Stimulated activated CD4-positive, alpha-beta T cell treated with anti-CD3 and anti-CD28 coated beads, Interleukin-4, amount 100 ng/mL, for 1 hour (primary cell): ENCODE measurements around the gene BOK.
"Not testable (repeated sequence)": the region's sequence is repeated elsewhere in the genome, so short reads cannot be mapped to it uniquely, and the experiment has no call there.

Experiments used
- DNase-seq: peaks from one replicate; pipeline ENCODE4 v3.0.0-alpha.2; 2020

BOK gene

DNA sequence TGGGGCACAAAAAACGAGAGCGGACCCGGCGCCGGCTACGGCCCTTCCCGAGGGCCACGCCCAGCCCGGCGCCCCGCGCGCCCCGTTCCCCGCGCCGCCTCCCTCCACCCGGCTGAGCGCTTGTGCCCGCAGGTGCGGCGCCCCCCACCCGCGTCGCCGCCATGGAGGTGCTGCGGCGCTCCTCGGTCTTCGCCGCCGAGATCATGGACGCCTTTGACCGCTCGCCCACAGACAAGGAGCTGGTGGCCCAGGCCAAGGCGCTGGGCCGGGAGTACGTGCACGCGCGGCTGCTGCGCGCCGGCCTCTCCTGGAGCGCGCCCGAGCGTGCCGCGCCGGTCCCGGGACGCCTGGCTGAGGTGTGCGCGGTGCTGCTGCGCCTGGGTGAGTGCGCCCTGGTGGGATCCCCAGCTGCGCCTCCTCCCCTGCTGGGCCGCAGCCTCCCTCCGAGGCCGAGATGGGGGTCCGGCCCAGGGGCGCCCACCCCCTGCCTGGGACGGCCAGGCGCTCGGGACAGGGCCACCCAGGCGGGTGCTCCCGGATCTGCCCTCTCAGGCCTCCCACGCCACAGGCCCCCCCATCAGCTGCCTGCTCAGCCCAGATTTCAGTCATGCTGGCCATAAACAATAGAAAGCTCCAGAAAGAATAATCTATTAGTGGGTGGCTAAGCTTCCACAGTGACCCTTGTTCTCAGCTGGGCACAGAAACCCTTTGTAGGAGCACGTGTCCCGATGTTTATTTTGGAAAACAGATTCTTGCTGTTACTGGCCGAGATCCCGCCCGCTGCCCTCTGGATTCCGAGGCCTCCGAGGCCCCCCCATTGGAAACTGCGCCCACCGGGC, 997 bp downstream of the BOK start:
- no peak for DNase-seq

DNA sequence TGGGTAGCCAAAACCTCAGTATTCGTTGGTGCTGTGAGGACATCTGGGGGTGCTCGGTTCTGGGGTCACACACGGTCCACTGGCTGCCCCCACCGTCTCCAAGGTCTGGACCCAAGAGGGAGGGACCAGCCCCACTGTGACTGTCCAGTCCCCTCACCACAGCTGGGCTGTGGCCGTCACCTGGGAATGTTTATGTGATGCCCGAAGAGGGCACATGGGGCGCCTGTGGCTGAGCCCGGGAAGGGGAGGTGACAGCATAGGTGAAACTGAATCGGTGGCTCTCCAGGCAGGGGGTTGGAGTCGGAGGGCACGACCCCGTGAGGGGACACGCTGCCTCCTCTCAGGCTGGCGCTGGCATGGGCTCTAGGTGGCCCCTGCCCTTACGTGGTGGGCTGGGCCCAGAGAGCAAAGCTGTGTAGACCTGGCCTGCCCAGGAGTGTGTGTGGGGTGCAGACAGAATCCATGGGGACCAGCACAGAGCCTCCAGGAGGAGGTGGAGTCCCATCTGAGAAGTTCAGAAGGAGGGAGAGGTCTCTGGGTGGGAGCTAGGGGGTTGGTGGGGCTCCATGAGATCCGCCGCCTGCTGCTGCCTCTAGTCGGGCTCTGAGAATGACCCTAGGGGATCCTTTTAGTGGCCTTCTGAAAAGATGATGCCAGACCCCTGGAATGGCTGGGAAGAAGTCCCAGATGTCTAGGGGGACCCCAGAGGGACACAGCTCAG, 1.8 kb downstream of the BOK start:
- DNase-seq, result no peak

DNA sequence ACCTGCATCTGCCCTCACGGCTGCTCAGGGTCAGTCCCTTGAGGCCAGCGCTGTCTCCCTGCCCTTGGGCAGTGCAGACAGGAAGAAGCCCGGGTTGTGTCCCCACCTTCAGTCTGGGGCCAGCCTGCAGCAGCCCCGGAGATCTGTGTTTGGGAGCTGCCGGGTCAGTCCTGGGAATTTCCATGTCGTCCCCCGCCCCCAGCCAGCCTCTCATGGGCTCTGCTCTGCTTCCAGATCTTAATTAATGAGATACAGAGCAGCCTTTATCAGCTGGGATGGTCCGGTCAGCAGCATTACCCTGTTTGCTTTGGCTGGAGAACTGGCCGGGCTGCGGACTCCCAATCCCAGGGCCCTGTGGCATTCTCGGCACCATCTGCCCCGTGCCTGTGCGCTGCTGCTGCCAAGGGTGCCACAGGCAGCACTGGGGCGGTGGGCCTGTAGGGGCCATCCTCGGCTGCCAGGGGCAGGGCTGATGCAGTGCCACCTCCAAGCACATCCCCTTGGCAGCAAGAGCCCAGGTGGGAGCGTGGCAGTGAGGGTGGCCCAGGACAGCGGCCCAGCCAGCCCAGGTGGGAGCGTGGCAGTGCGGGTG, 2.4 kb downstream of the BOK start:
- no peak for DNase-seq

DNA sequence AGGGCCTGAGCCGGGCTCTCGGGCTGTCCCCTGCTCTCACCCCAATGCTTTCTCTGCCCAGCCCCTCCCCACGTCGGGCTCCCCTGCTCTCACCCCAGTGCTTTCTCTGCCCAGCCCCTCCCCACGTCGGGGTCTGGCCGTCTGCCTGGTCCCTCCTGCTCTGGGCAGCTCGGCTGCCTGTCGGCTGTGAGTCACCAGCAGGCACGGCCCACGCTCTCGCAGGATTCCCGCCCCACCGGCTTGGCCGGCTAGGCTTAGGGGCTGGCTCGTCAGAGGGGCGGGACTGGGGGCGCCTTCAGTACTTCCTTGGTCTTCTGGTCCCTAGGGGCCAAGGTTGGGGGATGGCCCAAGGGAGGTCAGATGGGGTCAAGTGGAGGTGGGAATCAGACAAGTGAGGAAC, 3.3 kb downstream of the BOK start:
- DNase-seq, result no peak

DNA sequence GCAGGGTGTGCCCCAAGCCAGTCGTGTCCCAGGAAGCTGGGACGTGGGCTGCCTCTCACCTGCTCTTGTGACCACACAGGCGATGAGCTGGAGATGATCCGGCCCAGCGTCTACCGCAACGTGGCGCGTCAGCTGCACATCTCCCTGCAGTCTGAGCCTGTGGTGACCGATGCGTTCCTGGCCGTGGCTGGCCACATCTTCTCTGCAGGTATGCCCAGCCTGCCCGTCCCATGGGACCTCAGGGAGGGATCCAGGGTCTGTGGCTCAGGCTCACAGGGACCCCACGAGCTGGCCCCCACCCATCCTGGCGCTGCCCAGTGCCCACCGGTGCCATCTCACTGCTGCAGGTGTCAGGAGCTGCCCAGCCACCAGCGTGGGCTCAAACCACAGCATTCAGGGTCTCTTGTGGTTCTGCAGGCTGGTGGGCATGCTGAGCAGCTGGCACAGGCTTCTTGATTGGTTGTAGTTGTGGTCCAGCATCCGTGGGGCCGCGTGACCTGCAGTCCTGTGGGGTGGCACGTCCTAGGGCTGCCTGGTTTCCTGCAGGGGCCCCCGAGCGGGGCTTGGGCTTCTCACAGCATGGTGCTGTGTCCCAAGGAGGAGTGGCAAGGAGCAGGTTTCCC, 3.8 kb downstream of the BOK start:
- no peak for DNase-seq

DNA sequence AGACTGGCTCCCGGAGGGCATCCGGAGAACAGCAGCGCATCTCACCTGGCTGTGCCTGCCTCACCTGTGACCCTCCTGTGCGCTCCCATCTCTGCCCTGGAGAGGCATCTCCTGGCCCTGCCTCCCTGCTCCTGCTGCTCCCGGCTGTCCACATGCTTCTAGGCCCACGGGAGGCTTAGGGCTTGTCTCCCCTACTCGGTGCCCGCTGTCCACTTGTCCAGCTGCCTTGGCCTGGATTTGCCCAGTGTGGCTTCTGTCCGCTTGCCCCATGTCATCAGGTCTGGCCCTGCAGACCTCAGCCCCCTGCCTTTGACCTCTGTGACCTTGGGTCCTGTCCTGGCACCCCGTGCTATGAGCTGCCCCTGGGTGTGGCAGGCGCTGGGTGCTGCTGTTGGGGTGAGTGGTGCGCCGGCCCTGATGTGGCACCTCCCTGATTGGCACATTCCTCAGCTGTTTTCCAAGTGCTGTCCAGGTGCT, 4.5 kb downstream of the BOK start:
- DNase-seq, result no peak

DNA sequence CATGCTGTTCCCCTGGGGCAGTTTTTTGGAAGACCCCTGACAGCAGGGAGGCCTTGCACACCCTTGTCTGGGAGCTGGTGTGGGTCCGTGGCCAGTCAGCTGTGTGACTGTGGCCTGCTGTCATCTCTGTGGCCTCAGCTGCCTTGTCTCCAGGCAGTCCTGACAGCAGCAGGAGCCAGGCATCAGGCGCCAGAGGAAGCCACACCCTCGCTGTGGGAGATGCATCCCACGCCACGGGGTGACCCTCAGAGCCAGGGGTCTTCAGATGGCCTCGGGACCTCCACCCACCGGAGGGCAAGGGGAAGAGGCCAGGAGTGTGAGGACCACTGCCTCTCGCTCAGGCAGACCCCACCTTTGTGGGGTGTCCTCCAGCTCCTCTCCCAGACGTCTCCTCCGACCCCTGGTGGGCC, 5.0 kb downstream of the BOK start:
- DNase-seq, result no peak

DNA sequence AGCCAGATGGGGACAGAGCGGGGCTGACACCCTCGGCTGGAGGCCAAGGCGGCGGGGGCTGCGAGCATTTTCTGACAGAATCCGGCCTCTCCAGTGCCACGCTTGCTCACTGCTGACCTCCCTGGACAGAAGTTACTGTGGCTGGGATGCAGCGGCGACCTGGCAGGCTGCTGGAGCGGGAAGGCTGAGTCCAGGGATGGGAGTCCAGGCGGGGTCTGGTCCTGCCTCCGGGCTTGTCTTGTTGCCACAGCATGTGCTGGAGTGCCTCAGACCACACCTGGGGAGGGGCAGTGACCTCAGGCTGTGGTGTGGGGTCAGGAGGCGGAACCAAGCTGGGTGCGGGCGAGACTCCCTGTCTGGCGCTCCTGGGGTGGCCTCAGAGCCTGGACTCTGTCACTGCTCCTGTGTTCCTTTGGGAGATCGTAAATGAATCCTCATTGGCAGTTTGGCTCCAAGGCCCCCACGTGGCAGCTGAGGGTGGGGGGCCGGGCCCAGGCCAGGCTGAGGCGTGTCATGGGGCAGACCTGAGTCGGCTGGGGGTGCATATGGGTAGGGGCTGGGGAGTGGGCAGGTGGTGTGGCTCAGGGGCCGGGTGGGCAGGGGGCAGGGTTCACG, 5.5 kb downstream of the BOK start:
- no peak for DNase-seq

DNA sequence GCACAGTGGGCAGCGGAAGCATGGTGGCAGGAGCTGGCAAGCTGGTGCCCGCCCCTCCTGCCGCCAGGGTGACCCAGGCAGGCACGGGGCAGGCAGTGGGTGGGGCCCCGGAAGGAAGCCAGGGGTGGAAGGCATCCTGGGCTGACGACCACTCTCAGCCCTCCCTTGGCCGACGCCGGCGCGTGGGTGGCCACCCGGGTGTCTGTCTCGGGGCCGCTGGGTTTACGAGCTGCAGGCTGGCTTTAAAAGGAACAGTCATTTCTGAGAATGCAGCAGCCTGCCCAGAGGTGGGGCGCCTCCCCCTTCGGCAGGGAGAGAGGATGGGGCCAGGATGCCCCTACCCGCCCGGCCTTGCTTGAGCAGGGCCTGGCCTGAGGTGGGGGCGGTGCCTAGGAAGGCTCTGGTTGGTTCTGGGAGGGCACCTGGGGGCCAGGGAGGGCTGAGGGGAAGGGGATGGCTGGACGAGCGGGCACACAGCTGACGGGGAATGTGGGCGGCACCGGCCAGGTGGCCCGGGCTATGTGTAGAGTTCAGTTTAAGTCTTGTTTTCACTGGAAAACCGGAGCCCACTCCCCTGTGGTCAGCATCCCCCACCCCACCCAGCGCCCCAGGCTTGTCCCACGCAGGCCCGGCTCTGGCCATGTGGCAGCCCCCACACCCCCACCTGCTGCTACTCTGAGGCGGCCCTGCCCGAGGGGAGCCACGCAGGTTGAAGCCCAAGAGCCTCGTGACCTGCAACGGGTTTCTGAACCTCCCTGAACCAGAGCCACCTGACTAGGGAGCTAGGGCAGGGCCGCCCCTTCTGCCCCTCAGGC, 6.3 kb downstream of the BOK start:
- DNase-seq, result no peak

DNA sequence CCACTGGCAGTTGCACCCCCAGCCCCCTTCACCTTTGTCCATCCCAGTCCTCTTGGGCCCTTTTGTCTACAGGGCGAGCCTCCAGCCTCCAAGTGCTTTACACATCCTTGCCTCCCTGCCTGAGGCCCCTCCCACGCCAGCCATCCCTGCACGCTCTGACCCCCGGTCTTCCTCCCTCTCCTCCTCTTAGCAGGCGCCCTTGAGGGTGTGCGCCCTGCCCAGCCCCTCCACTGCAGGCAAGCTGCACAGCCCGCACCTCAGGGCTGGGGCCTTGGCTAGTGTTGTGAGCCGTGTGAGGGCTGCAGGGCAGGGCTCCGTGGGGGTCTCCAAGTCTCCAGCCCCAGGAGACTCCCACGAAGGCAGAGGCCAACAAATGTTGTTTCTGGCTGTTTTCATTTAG, 6.9 kb downstream of the BOK start:
- DNase-seq, result no peak

DNA sequence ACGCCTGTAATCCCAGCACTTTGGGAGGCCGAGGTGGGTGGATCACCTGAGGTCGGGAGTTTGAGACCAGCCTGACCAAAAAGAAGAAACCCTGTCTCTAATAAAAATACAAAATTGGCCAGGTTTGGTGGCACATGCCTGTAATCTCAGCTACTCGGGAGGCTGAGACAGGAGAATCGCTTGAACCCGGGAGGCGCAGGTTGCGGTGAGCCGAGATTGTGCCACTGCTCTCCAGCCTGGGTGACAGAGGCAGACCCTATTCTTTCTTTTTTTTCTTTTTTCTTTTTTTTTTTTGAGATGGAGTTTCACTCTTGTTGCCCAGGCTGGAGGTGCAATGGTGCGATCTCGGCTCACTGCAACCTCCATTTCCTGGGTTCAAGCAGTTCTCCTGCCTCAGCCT, 7.5 kb downstream of the BOK start:
- DNase-seq, result not testable (repeated sequence)

DNA sequence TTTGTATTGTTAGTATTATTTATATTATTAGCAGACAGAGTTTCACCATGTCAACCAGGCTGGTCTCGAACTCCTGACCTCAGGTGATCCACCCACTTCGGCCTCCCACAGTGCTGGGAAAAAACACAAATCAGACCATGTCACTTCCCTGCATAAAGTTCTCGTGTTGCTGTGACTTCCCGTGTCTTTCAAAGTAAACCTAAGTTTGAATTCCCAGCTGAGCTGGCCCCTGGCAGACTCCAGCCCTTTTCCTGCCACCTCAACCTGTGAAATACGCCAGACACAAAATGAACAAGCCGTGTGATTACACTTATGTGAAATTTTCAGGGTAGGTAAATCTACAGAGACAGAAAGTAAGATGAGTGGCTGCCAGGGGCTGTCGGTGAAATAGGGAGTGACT, 7.9 kb downstream of the BOK start:
- no peak for DNase-seq

DNA sequence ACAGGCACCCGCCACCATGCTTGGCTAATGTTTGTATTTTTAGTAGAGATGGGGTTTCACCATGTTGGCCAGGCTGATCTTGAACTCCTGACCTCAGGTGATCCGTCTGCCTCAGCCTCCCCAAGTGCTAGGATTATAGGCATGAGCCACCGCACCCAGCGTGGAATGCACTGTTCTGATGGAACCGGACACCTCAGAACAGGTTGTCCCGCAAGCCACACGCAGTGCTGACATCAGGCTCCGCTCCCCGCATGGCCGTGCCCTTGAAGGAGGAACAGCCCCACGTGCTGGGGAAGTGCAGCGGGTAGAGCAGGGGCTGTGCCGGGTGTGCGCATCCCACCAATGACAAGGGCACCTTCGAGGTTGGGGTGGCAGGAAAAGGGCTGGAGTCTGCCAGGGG, 8.7 kb downstream of the BOK start:
- not testable (repeated sequence) for DNase-seq

DNA sequence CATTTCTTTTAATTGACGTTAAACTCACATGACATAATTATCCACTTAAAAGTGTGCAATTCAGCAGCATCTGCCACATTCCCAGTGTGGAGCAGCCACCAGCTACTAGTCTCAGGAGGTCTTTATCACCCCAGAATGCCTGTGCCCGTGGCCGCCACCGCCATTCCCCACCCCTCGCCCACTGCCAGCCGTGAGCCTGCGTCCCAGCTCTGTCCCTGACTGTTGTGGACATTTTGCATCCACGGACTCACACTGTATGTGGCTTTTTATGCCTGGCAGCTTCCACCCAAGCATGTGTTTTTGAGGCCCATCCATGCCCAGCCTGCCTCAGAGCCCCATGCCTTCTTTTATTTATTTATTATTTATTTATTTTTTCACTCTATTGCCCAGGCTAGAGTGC, 9.2 kb downstream of the BOK start:
- no peak for DNase-seq

DNA sequence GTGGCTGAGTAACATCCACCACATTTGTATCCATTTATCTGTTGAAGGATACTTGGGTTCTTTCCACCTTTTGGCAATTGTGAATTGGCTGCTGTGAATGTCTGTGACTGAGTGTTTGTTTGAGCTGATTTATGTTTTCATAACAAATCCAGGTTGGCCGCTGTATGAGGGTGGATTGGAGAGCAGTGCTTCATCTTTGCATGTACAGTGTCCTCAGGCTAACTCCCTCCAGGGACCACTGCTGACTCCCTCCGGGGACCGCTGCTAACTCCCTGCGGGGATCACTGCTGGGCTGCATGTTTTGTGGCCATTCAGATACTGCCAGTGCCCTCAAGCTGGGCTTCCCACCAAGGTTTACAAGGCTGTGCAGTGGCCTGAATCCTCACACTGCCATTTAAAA, 10.2 kb downstream of the BOK start:
- no peak for DNase-seq

DNA sequence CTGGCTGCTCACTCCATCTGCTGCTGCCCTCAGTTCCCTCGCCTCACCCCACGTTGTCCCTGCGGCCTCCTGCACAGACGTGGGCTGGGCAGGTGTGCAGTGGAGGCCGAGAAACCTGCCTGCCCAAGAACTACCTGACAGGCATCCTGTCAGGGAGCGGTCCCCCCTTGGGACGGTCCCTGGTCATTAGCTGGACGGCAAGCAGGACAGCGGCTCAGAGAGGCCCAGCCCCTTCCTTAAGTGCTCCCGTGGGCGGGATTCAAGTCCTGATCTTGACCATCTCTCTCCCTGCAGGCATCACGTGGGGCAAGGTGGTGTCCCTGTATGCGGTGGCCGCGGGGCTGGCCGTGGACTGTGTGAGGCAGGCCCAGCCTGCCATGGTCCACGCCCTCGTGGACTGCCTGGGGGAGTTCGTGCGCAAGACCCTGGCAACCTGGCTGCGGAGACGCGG, 11.3 kb downstream of the BOK start:
- no peak for DNase-seq

DNA sequence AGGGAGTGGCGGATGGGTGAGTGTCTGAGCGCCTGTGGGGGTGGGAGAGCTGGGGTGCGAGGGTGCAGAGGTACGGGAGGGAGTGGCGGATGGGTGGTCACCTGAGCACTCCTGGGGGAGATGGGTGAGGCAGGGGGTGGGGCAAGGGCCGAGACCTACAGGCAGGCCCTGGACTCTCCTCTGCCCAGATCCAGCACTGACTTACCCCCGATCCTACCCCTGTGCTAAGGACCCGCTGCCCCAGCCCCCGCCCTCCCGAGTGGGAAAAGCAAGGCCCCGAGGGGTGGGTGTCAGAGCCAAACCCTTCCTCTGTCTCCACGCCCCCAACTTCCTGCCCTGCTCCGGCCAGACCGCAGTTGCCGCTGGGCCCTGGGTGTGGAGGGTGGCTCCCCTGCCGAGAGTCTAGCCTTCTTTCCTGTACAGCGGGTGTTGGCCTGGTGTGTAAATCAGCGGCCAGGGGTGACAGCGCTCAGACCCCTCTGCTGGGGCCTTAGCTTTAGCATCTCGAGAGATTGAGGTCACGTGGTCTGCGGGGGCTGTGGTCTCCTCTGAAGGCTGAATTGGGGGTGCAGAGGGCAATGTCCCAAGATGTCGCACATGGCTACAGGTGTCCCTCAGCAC, 12.5 kb downstream of the BOK start:
- DNase-seq, result no peak

DNA sequence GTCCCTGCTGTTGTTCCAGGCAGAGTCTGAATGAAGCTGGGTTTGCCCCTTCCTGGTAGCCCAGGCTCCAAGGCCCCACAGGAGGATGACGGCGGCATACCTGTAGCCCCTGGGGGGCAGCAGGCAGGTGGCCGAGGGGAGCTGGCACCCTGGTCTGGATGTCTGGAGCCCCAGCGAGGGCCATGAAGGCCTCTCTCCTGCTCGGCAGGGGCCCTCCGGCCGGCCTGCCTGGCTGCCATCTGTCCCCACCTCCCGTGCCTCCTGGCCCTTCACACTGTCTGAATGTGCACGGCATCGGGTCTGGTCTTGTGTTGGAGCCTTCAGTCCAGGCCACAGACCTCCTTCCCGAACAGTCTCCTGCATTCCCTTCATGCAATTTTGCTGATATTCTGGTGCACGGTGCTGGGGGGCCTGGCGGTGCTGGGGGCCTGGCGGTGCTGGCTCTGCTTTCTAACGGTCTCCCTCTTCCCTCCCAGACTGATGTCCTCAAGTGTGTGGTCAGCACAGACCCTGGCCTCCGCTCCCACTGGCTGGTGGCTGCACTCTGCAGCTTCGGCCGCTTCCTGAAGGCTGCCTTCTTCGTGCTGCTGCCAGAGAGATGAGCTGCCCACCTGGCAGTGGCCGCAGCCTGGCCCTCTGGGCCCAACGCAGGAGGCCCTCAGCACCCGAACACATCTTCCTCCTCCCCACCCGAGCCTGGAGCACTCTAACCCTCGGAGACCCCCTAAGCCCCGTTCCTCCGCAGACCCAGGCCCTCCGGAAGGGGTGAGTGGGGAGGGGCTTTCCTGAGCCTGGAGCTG, 13.5 kb downstream of the BOK start:
- DNase-seq, result no peak

DNA sequence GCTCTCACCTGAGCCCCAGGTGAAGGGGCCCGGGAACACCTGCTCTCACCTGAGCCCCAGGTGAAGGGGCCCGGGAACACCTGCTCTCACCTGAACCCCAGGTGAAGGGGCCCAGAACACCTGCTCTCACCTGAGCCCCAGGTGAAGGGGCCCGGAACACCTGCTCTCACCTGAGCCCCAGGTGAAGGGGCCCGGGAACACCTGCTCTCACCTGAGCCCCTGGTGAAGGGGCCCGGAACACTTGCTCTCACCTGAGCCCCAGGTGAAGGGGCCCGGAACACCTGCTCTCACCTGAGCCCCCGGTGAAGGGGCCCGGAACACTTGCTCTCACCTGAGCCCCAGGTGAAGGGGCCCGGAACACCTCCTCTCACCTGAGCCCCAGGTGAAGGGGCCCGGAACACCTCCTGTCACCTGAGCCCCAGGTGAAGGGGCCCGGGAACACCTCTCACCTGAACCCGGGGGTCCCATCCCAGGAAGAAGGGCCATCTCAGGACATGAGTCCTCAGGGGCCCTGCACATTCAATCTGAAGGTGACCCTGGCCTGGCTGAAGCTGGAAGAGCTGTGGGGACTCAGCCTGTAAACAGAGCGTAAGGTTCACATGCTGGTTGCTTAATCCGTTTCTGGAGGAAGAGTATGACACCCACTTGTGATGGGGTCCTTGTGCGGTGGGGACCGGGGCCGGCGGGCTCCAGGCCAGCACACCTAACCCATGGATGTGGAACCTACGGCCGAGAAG, 14.5 kb downstream of the BOK start:
- not testable (repeated sequence) for DNase-seq

DNA sequence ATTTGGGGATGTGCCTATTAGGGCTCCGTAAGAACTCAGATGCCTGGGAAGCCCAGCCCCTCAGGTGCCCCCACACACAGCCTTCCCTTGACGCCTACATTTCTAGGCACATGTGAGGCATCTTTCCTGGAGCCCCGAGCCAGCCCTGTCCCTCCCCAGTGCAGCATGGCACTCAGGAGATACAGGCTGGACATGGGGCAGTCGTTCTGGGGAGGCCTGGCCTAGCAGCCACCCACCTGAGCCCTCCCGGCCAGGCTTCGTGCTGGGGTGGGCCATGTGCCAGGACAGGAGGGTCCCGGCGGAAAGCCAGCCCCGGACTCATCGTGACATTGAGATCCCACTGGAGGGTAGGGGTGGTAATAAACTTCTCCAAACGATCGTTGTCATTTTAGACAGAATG, 15.2 kb downstream of the BOK start:
- no peak for DNase-seq
